ENCODE measurements around the gene HYCC2.

- TF ChIP-seq, protein P1, sequence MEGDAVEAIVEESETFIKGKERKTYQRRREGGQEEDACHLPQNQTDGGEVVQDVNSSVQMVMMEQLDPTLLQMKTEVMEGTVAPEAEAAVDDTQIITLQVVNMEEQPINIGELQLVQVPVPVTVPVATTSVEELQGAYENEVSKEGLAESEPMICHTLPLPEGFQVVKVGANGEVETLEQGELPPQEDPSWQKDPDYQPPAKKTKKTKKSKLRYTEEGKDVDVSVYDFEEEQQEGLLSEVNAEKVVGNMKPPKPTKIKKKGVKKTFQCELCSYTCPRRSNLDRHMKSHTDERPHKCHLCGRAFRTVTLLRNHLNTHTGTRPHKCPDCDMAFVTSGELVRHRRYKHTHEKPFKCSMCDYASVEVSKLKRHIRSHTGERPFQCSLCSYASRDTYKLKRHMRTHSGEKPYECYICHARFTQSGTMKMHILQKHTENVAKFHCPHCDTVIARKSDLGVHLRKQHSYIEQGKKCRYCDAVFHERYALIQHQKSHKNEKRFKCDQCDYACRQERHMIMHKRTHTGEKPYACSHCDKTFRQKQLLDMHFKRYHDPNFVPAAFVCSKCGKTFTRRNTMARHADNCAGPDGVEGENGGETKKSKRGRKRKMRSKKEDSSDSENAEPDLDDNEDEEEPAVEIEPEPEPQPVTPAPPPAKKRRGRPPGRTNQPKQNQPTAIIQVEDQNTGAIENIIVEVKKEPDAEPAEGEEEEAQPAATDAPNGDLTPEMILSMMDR (optimal IDR thresholded peaks at IDR 0.05 in 1 of 3, IDR thresholded peaks at IDR 0.05 in 1 of 3, conservative IDR thresholded peaks at IDR 0.05 in 1 of 3; ENCODE audit: extremely low read depth in 1 of 3, insufficient read depth in 2 of 3, low read length in 3 of 3) = no peak
- no peak for TF ChIP-seq EZH2 (IDR thresholded peaks at IDR 0.05; ENCODE audit: low read length)
Observed at GRCh38 chr2:201111096-201111495, 39.6 kb upstream of the HYCC2 start.
